ENCODE measurements around the gene BMF. TPM values are rescaled to one million over a fixed set of nuclear protein-coding genes. Genes with fewer than 3 reads are reported as not detected.
"Not testable (repeated sequence)": the region's sequence is repeated elsewhere in the genome, so short reads cannot be mapped to it uniquely, and the experiment has no call there.

The BMF gene
- total RNA-seq, 2 experiments from 2014 or later, result 5.1 to 5.4 TPM

- Mint-ChIP-seq H3K36me3 (no peaks in the 10 kb centered on the region), H3K4me1 (peaks cover 3% of the 10 kb centered on the region), H3K27me3 (peaks cover 18% of the 10 kb centered on the region), H3K9me3 (no peaks in the 10 kb centered on the region), H3K4me3 (no peak overlapping the region), H3K27ac (no peak overlapping the region)
- DNase-seq, result no peak
These were observed 19.5 kb downstream of the BMF start for GRCh38 chr15:40088929-40089755.

GRCh38 chr15:40087991-40088928 lies 20.4 kb downstream of the BMF start:
- H3K9me3 Mint-ChIP-seq, result no peaks in the 10 kb centered on the region
- no peak for DNase-seq
- H3K4me3 Mint-ChIP-seq, result no peak overlapping the region
- no peak overlapping the region for H3K27ac Mint-ChIP-seq
- peaks cover 6% of the 10 kb centered on the region for H3K4me1 Mint-ChIP-seq
- H3K27me3 Mint-ChIP-seq, result peaks cover 27% of the 10 kb centered on the region
- no peaks in the 10 kb centered on the region for H3K36me3 Mint-ChIP-seq

GRCh38 chr15:40087068-40087810 lies 21.4 kb downstream of the BMF start:
- Mint-ChIP-seq H3K4me3 (no peak overlapping the region), H3K27me3 (peaks cover 37% of the 10 kb centered on the region), H3K36me3 (no peaks in the 10 kb centered on the region), H3K27ac (no peak overlapping the region), H3K4me1 (peaks cover 11% of the 10 kb centered on the region), H3K9me3 (no peaks in the 10 kb centered on the region)
- no peak for DNase-seq

- no peak overlapping the region for H3K4me3 Mint-ChIP-seq
- H3K27me3 Mint-ChIP-seq, result peaks cover 51% of the 10 kb centered on the region
- DNase-seq, result no peak
- no peaks in the 10 kb centered on the region for H3K9me3 Mint-ChIP-seq
- H3K27ac Mint-ChIP-seq, result no peak overlapping the region
- peaks cover 29% of the 10 kb centered on the region for H3K4me1 Mint-ChIP-seq
- H3K36me3 Mint-ChIP-seq, result peaks cover 2% of the 10 kb centered on the region
These were observed 23.4 kb downstream of the BMF start for GRCh38 chr15:40085266-40085665.

GRCh38 chr15:40084650-40085049 lies 24.0 kb downstream of the BMF start:
- peaks cover 2% of the 10 kb centered on the region for H3K36me3 Mint-ChIP-seq
- H3K27ac Mint-ChIP-seq, result no peak overlapping the region
- no peaks in the 10 kb centered on the region for H3K9me3 Mint-ChIP-seq
- no peak overlapping the region for H3K4me3 Mint-ChIP-seq
- peaks cover 32% of the 10 kb centered on the region for H3K4me1 Mint-ChIP-seq
- DNase-seq, result no peak
- peaks cover 51% of the 10 kb centered on the region for H3K27me3 Mint-ChIP-seq

- H3K27me3 Mint-ChIP-seq, result peaks cover 51% of the 10 kb centered on the region
- peaks cover 32% of the 10 kb centered on the region for H3K4me1 Mint-ChIP-seq
- H3K27ac Mint-ChIP-seq, result no peak overlapping the region
- H3K36me3 Mint-ChIP-seq, result peaks cover 2% of the 10 kb centered on the region
- DNase-seq, result no peak
- no peaks in the 10 kb centered on the region for H3K9me3 Mint-ChIP-seq
- H3K4me3 Mint-ChIP-seq, result no peak overlapping the region
These were observed 26.3 kb downstream of the BMF start for GRCh38 chr15:40082195-40082883.

GRCh38 chr15:40081691-40082194 lies 26.9 kb downstream of the BMF start:
- peak overlapping the region; percentile 37 for H3K27ac Mint-ChIP-seq
- H3K4me1 Mint-ChIP-seq, result peaks cover 32% of the 10 kb centered on the region
- peak overlapping the region; percentile 40 for H3K4me3 Mint-ChIP-seq

GRCh38 chr15:40080847-40081246 lies 27.8 kb downstream of the BMF start:
- Mint-ChIP-seq H3K4me3 (no peak overlapping the region), H3K4me1 (peaks cover 32% of the 10 kb centered on the region), H3K27ac (no peak overlapping the region), H3K36me3 (peaks cover 2% of the 10 kb centered on the region), H3K27me3 (peaks cover 47% of the 10 kb centered on the region), H3K9me3 (no peaks in the 10 kb centered on the region)
- DNase-seq, result no peak

More at GRCh38 chr15:40081691-40082194, 26.9 kb downstream of the BMF start:
- Mint-ChIP-seq H3K27me3 (peaks cover 51% of the 10 kb centered on the region), H3K9me3 (no peaks in the 10 kb centered on the region), H3K36me3 (peaks cover 2% of the 10 kb centered on the region)
- no peak for DNase-seq

- DNase-seq, result no peak
- Mint-ChIP-seq H3K36me3 (peaks cover 2% of the 10 kb centered on the region), H3K4me3 (no peak overlapping the region), H3K27me3 (peaks cover 42% of the 10 kb centered on the region), H3K4me1 (peaks cover 32% of the 10 kb centered on the region), H3K27ac (no peak overlapping the region), H3K9me3 (no peaks in the 10 kb centered on the region)
These were observed 28.6 kb downstream of the BMF start for GRCh38 chr15:40080104-40080503.

- peaks cover 35% of the 10 kb centered on the region for H3K27me3 Mint-ChIP-seq
- no peak for DNase-seq
- H3K4me3 Mint-ChIP-seq, result no peak overlapping the region
- H3K27ac Mint-ChIP-seq, result no peak overlapping the region
- H3K9me3 Mint-ChIP-seq, result no peaks in the 10 kb centered on the region
- peaks cover 30% of the 10 kb centered on the region for H3K4me1 Mint-ChIP-seq
- peaks cover 2% of the 10 kb centered on the region for H3K36me3 Mint-ChIP-seq
These were observed 29.2 kb downstream of the BMF start for GRCh38 chr15:40079456-40079855.

GRCh38 chr15:40075298-40076044 lies 33.2 kb downstream of the BMF start:
- Mint-ChIP-seq H3K4me3 (no peak overlapping the region), H3K36me3 (peaks cover 5% of the 10 kb centered on the region), H3K27me3 (no peaks in the 10 kb centered on the region), H3K27ac (no peak overlapping the region), H3K9me3 (no peaks in the 10 kb centered on the region), H3K4me1 (peaks cover 18% of the 10 kb centered on the region)
- DNase-seq, result no peak

GRCh38 chr15:40074656-40075055 lies 34.0 kb downstream of the BMF start:
- not testable (repeated sequence) for H3K9me3 Mint-ChIP-seq, DNase-seq, H3K4me3 Mint-ChIP-seq, H3K36me3 Mint-ChIP-seq, H3K27me3 Mint-ChIP-seq
- peaks cover 13% of the 10 kb centered on the region for H3K4me1 Mint-ChIP-seq
- peak overlapping the region; percentile 96 for H3K27ac Mint-ChIP-seq

- Mint-ChIP-seq H3K27ac (peak overlapping the region; percentile 96), H3K4me3 (peak overlapping the region; percentile 73), H3K4me1 (peaks cover 13% of the 10 kb centered on the region)
- not testable (repeated sequence) for H3K36me3 Mint-ChIP-seq, H3K27me3 Mint-ChIP-seq, H3K9me3 Mint-ChIP-seq
- peak; percentile 41 for DNase-seq
These were observed 34.8 kb downstream of the BMF start for GRCh38 chr15:40073716-40074490.

All from activated naive CD8-positive, alpha-beta T cell treated with anti-CD3 and anti-CD28 coated beads for 36 hours (primary cell).